K562 treated with DMSO at 1 percent for 4 hours (cell line): ENCODE data around the gene CTRB2. TPM values are rescaled to one million over a fixed set of nuclear protein-coding genes. Genes with fewer than 3 reads are reported as not detected.

Source experiments
- total RNA-seq: library from RNA; unstranded; fragments of 300-600 nt; gene quantifications from 2 replicates; pipeline ENCODE4 v1.2.3, GENCODE V29; 2022; ENCODE audit not compliant: insufficient read depth

CTRB2 gene
- total RNA-seq, result not detected in 2 replicates

DNA sequence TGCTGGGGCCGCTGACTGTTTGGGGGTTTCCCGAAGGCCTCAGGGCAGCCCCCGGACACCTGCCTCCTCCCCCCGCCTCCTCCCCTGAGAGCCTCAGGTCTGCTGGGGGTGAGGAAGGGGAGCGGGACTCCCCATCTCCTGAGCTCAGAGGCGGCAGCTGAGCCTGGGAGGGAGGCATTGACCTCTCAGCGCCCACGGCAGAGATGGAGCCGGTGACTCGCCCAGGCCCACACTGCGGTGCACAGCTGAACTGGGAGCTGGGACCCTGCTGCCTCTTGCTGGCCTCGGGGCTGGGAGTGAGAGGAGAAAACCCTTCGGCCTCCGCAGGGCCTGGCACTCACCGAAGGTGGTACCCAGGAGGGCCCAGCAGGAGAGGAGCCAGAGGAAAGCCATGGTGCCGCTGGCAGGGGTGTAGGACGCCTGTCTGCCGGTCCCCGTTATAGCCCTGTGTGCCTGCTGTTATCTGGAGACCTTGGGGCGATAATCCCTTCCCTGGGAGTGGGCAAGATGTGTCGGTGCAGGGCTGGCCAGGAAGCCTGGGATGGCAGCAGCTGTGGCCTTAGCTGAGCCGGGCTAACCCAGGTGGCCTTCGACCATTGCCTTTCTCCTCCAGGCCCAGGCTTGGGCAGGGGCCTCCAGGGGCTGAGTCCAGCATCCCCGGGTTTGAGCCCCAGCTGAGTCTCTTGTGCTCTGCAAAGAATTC lies at the start of gene CTRB2:
Gene CTRB2, minus strand, starts transcription at position 413 of the 703 bp plus-strand sequence. Its CDS starts 20 bp downstream, at position 393.

DNA sequence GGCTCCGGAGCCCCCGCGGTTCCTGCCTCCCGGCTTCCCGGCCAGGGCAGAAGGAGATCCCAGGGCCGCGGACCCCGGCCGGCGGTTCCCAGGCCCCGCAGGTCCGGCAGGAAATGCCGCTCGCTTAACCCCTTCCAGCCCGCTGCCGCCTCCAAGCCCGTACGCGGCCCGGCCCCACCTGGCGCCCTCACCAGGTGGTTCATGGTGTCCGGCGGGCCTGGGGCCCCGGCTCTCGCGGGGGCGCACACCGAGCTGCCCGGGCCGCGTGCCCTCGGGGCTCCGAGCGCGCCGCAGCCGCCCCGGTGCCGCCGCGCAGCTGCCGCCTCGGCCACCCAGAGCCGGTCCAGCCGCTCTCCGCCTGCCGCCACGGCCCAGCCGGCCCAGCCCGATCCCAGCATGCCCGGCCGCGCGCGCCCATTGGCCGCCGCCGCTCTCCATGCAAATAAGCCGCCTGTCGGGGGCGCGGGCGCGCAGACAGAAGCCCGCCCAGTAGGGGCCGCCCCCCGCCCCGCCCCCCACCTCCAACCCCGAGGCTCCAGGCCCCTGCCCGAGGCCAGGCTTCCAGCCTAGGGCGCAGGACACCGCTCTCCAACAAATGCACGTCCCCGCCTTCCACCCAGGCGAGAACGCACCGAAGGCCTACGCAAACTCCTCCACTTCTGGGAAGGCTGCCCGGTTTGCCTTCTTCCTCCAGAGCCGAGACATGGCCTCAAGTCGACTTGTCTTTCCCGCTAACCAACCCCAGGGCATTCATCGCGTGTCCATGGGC lies 44.5 kb upstream of the CTRB2 start, which contains the start of gene BCAR1:
Gene BCAR1, minus strand, starts transcription at position 345 of the 769 bp plus-strand sequence. Its CDS starts 142 bp downstream, at position 203.

DNA sequence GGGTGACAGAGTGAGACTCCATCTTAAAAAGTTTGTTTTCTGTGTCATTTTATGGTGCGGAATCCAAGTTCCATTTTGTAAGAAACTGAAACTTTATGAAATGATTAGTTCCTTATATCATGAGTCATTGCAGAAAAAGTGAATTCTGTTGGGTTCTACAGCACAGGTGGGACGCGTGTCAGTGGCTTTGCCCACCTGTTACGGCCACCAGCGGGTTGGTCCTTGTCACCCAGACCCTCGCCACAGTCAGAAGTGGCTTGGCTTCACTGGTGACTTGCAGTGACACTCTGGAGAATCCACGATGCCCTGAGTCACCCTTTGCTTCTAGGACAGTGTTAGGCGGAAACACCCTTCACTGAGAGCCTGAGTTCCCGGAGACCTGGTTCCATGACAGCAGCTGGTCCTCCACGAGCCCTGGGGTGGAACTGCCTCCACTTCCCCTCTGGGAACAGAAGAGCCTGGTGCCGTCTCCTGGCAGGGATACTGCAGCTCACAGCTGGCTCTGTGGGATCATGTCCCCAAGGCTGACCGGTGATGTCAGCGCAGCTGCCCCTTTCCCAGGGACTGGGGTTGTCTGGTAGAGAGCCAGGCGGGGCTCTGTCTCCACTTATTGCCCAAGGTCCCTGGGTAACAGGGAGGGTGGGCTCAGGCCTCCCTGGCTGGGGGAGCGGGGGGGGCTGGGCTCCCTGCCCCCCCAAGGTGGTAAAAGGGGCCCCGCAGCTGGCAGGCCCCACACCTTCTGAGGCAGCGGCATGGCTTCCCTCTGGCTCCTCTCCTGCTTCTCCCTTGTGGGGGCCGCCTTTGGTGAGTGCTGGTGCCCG lies 11.5 kb upstream of the CTRB2 start, which contains the start of gene CTRB1:
Gene CTRB1, plus strand, starts transcription at position 733 of the 821 bp plus-strand sequence. Its CDS starts 20 bp downstream, at position 753.

Other genes starting within 250 kb of the CTRB2 start
- gene WDR59, start 222.0 kb downstream of the CTRB2 start, total RNA-seq, result 17.2 and 18.5 TPM in 2 replicates
- gene ZNRF1, start 208.1 kb downstream of the CTRB2 start, total RNA-seq, result 30.1 and 35.6 TPM in 2 replicates
- 0.89 and 0.96 TPM in 2 replicates for gene LDHD, start 90.4 kb downstream of the CTRB2 start, total RNA-seq
- gene ZFP1, start 58.6 kb downstream of the CTRB2 start, total RNA-seq, result 2.5 and 3.2 TPM in 2 replicates
- not detected in 2 replicates for gene CTRB1, start 11.8 kb upstream of the CTRB2 start, total RNA-seq
- 18.9 and 22.9 TPM in 2 replicates for gene BCAR1, start 44.5 kb upstream of the CTRB2 start, total RNA-seq
- gene CFDP1, start 226.3 kb upstream of the CTRB2 start, total RNA-seq, result 17.9 and 20.0 TPM in 2 replicates